SHP77 (cell line): ENCODE data around the gene MYL7.
A peak's percentile ranks its signal among the peaks of the same experiment; 100 is the strongest.
"Not testable (repeated sequence)": the region's sequence is repeated elsewhere in the genome, so short reads cannot be mapped to it uniquely, and the experiment has no call there.

Experiments used
- DNase-seq, 2 experiments: peaks; one replicate each; lab custom pipeline; 2025; lab: John Stamatoyannopoulos, UW

Gene MYL7

GRCh38 chr7:44171901-44172300 is 30.8 kb upstream of the MYL7 start:
- not testable (repeated sequence) for DNase-seq

DNA sequence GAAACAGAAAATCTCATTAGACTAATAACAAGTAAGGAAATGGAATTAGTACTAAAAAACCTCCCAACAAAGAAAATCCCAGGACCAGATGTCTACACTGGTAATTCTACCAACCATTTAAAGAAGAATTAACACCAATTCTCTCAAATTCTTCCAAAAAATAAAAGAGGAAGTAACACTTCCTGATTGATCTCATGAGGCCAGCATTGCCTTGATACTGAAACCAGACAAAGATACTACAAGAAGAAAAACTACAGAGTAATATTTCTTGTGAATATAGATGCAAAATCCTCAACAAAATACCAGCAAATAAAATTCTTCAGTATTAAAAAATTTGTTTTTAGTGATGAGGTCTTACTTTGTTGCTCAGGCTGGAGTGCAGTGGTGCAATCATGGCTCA is 26.8 kb upstream of the MYL7 start:
- no peak for DNase-seq

DNA sequence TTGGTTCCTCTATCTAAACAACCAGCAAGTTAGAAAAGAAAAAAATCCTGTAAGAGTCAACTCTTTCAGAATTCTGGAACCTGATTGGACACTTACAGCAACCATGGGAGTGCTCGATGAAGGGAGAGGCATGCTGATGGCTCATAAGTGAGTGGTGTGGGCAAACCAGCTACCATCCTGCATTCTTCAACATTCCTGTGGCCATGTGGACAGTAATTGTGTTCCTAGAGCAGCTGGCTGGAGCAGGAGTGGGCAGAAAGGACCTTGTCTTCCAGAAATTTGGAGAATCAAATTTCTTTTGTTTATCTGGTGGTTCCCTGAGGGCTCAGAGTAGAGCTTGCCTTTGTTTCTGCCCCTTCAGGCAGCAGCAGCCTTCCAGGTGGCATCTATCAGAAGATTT is 22.5 kb upstream of the MYL7 start:
- DNase-seq, result no peak

GRCh38 chr7:44162785-44163395 is 21.8 kb upstream of the MYL7 start:
- no peak for DNase-seq

DNA sequence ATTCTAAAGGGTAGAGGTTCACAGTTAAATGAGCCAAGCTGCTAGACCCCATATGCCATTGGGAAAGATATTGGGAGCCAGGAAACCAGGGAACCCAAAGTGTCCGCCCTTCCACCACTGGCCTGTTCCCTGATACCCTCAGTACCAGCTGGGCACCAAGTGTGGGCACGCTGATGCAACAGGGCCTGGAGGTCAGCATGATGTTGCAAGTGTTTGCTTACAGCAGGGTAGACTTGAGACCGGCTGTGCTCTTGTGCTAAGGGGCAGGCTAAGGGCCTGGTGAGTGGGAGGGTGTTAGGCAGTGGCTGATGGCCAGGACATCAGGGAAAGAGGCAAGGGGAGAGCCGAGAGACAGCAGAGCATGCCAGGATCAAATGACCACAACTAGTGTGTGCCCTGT is 21.0 kb upstream of the MYL7 start:
- DNase-seq, result no peak

GRCh38 chr7:44161371-44161770 is 20.2 kb upstream of the MYL7 start:
- DNase-seq, result no peak

GRCh38 chr7:44159824-44160630 is 18.9 kb upstream of the MYL7 start:
- no peak for DNase-seq

- DNase-seq, result no peak
These were observed 17.9 kb upstream of the MYL7 start for GRCh38 chr7:44158873-44159631.

- DNase-seq, result no peak
These were observed 17.2 kb upstream of the MYL7 start for GRCh38 chr7:44158096-44158872.

DNA sequence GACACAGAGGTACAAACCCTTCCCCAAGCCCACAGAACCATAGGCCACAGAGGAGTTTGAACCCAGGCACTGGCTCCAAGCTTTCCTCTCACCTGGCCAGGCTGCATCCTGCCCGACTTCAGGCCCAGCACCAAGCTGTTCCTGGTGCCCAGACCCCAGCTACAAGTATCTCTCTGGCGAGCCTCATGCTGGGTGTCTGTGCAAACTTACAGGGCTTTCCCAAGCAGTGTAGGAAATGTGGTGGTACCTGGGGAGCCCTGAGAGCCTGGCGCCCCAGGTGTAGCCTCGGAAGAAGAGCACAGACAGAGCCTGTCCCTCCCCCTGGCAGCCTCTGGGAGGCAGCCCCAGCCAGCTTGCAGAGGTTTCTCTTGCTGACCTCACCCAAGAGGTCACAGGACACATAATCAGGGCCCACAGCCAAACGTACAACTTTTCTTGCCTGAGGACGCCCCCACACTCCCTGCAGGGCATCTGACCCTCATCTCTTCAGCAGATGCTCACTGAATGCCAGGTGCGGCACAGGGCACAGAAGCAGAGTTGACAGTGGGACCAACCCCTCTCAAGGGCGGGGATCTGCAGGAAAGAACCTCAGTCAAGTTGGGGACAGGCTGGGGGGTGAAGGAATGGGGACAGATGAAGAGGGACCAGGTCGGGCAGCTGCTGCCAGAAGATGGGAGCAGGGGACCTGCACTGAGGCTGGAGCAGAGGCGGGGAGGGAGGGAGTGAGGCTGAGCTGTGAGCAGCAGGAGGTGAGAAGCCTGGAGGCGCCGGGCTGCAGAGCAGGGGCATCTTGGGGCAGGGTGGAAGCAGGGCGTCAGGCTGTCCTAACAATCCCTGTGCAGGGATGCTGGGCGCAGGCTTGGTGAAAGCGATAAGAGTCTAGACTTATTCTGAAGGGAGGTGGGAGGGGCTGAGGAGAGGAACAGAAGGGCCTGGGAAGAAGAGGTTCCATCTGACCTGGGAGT is 16.3 kb upstream of the MYL7 start:
- no peak for DNase-seq

DNA sequence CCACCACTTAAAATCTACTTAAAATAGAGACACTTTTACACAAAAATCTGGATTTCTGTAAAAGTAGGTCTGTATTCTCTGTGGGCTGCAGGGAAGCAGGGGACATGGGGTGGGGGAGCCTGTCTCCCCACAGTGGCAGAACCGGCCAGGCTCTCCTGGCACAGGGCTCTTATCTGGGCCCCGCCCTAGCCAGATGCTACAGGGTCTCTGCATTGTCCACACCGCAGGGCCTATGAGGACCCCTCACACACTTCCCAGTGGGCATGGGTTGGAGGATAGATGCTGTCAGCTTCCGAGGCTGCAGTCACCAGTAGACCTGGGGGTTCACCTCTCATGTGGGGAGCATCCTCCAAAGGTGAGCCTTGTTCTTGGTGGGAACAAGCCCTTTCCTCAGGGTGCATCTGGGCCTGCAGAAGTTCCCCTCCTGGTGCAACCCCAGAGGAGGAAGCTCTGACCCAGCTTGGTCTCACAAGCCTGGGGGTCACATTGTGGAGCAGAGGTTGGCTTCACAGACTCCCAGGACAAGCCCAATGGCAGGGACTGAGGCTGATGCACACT is 15.4 kb upstream of the MYL7 start:
- DNase-seq, result no peak

DNA sequence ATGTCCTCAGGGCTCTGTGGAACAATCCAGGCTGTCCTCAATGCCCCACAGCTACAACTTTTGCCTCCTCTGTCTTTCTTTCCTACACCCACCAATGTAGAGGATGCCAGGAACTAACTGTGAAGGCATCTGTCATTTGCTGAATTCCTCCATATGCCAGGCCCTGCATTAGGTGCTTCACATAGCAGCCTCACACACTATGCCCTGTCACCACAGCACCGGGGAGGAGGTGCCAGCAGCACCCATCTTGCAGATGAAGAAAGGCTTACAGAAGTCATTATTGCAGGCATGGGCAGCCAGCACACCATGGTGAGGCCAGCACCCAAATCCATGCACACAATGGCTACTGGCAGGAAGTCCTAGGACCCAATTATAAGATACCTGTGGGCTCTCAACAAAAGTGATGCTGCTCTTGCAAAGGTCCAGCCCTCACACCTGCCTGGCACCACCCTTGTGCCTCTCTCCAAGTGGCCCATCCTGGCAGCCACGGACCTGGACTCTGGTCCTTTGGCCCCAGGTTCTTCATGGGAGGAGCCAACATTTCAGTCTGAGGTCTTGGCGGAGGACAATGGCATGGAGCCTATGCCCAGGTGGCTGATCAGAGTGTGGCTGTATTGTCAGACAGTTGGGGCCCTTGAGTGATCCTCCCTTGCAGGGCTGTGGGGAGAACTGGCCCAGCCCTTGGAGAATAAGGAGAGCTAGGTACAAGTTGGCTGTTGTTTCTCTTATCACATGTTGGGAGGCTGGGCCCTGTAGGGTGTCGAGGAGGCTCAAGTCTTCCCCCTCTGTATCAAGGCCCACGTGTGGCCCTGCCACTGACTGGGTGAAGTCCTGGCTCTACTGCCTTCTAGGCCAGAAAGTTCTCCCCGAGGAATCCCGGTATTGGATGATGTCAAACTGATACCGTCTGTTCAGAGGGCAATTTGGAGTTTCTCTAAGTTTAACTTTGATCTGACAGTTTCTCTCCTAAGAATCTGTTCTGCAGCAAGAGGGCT is 14.4 kb upstream of the MYL7 start:
- DNase-seq, result no peak

- no peak for DNase-seq
These were observed 13.6 kb upstream of the MYL7 start for GRCh38 chr7:44154703-44155102.

GRCh38 chr7:44153948-44154335 is 12.8 kb upstream of the MYL7 start:
- no peak for DNase-seq

DNA sequence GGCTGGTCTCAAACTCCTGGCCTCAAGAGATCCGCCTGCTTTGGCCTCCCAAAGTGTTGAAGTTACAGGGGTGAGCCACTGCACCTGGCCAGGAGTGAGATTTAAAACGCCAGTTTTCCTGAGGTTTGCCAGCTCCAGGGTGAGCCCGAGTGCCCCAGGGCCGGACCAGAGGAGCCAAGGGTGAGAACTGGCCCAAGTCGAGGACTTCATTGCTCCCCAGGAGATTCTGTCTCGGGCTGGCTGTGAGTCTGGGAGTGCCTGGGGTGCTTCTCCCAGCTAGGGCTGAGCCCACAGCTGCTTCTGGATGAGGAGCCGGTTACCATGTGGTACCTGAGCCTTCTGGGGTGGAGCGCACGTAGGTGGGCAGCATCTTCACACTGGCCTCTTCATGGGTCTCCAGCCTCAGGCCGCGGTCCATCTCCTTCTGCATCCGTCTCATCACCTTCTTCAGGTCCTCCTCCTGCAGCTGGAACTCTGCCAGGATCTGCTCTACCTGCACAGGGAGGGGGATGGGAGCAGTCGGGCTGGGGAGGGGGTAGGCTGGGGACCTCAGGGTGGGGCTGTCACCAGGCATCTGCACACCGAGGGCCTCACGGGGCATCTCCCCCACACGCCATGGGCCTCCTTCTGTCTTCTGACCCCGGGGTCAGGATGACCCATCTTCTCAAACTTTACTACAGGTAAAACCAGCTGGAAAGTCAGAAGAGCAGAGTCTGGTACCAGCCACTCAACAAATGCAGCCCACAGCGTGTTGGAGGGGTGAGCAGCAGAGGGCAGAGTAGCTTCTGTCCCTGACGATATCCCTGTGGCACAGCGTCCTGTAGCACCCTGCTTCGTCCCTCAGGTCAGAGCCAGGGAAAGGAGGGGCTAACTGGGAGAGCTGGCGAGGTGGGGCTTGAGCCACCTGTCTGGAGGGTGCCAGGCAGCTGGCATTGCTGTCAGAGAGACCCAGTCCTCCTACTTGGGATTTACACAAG is 12.1 kb upstream of the MYL7 start:
- DNase-seq, result peak in 1 of 2 experiments; percentile 41

DNA sequence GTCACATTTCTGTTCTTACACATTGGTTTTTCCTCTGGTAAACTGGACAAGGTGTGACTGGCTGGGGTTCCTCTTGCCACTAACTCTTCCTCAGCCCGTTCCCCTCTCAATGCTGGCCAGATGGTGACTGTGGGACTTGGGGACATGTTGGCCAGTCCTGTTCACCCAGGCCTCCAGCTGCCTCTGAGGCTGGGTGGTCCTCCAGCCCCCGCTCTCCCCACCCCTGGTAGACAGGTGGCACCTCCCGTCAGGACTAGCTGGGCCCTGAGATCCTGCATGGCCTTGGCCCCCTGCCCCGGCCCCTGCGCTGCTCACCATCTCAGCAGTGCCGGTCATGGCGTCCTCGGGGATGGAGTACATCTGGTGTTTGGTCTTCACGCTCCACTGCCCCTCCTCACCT is 10.8 kb upstream of the MYL7 start:
- no peak for DNase-seq

DNA sequence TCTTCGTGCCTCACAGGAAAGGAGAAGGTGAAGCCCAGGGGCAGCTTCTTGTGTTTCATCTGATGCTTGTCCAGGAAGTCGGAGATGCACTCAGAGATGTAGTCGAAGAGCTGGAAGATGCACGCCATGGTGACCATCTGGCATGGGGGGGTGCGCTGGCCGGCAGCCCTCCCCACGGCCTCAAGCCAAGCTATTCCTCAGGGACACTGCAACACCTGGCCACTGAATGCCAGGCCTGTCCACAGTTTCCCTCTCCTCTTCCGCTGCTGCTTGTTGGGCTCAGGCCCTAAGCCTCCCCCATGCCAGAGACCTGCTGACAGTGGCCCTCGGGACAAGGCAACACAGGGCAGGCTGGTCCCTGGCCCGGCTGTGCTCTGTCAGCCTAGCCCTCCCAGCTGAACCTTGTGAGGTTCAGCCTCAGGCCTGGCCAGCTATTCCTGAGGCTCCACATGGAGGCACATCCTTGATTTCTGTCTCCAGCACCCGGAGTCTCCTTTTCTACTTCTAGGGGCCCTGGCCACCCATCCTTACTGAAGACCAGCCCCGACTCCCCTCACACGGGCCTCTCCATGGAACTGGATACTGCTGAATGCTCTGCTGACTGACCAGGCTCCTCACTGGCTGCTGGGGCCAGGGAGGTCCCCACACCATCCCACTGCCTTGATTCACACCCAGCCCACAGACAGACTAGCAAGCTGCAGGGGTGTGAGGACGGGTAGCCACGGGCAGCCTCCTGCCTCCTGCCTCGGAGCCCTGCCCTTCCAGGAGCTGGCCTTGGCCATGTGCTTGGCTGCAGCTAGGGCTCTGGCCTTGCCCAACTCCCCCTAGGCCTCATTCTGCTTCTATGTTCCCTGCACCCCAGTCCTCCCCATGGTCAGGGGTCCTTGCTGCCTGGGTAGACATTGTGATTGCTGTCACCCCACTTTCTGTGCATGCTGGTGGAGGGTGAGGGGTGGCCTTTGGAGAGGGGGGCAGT is 10.1 kb upstream of the MYL7 start:
- DNase-seq, result no peak
